PC-3 (cell line): ENCODE data around the gene EXD3.

Experiments used
- EZH2 ChIP-seq: fragments of 300-600 bp; sonication (generic); IDR thresholded peaks from one replicate; pipeline ENCODE4 v1.6.1; 2017; ENCODE audit warnings: antibody characterized with exemption, mild to moderate bottlenecking, low read length; ENCODE audit not compliant: unreplicated experiment
- TF ChIP-seq, protein P1 (sequence below): fragments of 300-600 bp; sonication (generic); conservative IDR thresholded peaks from 2 replicates; pipeline ENCODE4 v1.5.1; 2017; ENCODE audit warnings: antibody characterized with exemption, low read depth, mild to moderate bottlenecking, low read length

GRCh38 chr9:137376386-137376785 lies 46.6 kb downstream of the EXD3 start:
- TF ChIP-seq, protein P1, sequence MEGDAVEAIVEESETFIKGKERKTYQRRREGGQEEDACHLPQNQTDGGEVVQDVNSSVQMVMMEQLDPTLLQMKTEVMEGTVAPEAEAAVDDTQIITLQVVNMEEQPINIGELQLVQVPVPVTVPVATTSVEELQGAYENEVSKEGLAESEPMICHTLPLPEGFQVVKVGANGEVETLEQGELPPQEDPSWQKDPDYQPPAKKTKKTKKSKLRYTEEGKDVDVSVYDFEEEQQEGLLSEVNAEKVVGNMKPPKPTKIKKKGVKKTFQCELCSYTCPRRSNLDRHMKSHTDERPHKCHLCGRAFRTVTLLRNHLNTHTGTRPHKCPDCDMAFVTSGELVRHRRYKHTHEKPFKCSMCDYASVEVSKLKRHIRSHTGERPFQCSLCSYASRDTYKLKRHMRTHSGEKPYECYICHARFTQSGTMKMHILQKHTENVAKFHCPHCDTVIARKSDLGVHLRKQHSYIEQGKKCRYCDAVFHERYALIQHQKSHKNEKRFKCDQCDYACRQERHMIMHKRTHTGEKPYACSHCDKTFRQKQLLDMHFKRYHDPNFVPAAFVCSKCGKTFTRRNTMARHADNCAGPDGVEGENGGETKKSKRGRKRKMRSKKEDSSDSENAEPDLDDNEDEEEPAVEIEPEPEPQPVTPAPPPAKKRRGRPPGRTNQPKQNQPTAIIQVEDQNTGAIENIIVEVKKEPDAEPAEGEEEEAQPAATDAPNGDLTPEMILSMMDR = no peak
- no peak for TF ChIP-seq EZH2
